GM12878 (cell line): ENCODE data around the gene TMEM38B. TPM values are rescaled to one million over a fixed set of nuclear protein-coding genes. Genes with fewer than 3 reads are reported as not detected.

Experiments used
- ATAC-seq: fragments of 200-7000 bp; cut with Tn5 transposase; 3 replicates; pipeline ENCODE4 v1.9.1; 2020; ENCODE audit warnings: mild to moderate bottlenecking, moderate library complexity
- BruUV-seq: library from RNA; stranded (reverse); fragments of 400-500 nt; replicated peaks from 2 replicates; lab custom pipeline; 2021; lab: Mats Ljungman, UMichigan
- CTCF ChIA-PET: fragments of 300-600 bp; sonication (Branson Sonifier 250); formaldehyde crosslinking; extraction: SDS; loops from one replicate; lab custom pipeline; 2021; ENCODE audit warnings: inconsistent platforms; lab: Yijun Ruan, JAX
- POLR2A ChIA-PET: fragments of 350-600 bp; formaldehyde crosslinking; extraction: SDS; loops from one replicate; lab custom pipeline; 2021; ENCODE audit warnings: inconsistent platforms; lab: Charles Lee
- RAD21 ChIA-PET: fragments of 300-600 bp; sonication (Branson Sonifier 250); formaldehyde crosslinking; loops from one replicate; lab custom pipeline; 2023; ENCODE audit warnings: antibody characterized with exemption; ENCODE audit not compliant: unreplicated experiment; lab: Charles Lee
- SMC1A ChIA-PET: fragments of 300-600 bp; sonication (Branson Sonifier 250); formaldehyde crosslinking; loops from one replicate; lab custom pipeline; 2023; ENCODE audit not compliant: unreplicated experiment, uncharacterized antibody; lab: Charles Lee
- DNase-seq: peaks from one replicate; pipeline ENCODE4 v3.0.0-alpha.2; 2011; ENCODE audit warnings: low read depth, low spot score
- FAIRE-seq: peaks from 3 replicates; lab custom pipeline; 2011; peaks lifted over from hg19 to GRCh38; lab: Jason Lieb, UNC
- H2AFZ ChIP-seq: 2 replicates; pipeline ENCODE4 v1.6.0; 2011; ENCODE audit warnings: low read depth, low read length, control low read depth; ENCODE audit not compliant: control insufficient read depth
- H3K27ac ChIP-seq: 2 replicates; pipeline ENCODE4 v1.5.1; 2011; ENCODE audit warnings: control low read depth; ENCODE audit not compliant: control insufficient read depth, insufficient read depth
- H3K27me3 ChIP-seq, 2 experiments: replicated peaks in 1 of 2; 2 replicates each; pipeline versions ENCODE4 v1.6.0 to v1.6.1; 2011; ENCODE audit warnings: low read length in 1 of 2; ENCODE audit not compliant: control insufficient read depth in 2 of 2, insufficient read depth in 2 of 2
- H3K36me3 ChIP-seq, 2 experiments: 2 replicates each; pipeline ENCODE4 v1.5.1; 2011; ENCODE audit warnings: low read length in 1 of 2; ENCODE audit not compliant: control insufficient read depth in 2 of 2, insufficient read depth in 2 of 2
- H3K4me1 ChIP-seq: 2 replicates; pipeline ENCODE4 v1.6.1; 2011; ENCODE audit warnings: mild to moderate bottlenecking, low read length, moderate library complexity, mixed read lengths; ENCODE audit not compliant: control insufficient read depth, insufficient read depth
- H3K4me2 ChIP-seq: 2 replicates; pipeline ENCODE4 v1.6.0; 2011; ENCODE audit warnings: control low read depth; ENCODE audit not compliant: control insufficient read depth, insufficient read depth
- H3K4me3 ChIP-seq: fragments of 200-600 bp; sonication (generic); 2 replicates; pipeline ENCODE4 v1.5.1; 2016
- H3K79me2 ChIP-seq: 2 replicates; pipeline ENCODE4 v1.6.0; 2011; ENCODE audit warnings: low read length; ENCODE audit not compliant: control insufficient read depth, insufficient read depth
- H3K9ac ChIP-seq: 2 replicates; pipeline ENCODE4 v1.8.0; 2011; ENCODE audit warnings: low read length, control low read depth, mixed read lengths; ENCODE audit not compliant: control insufficient read depth, insufficient read depth
- H3K9me3 ChIP-seq: replicated peaks from 3 replicates; pipeline ENCODE4 v1.5.1; 2011; ENCODE audit warnings: mild to moderate bottlenecking, low read length; ENCODE audit not compliant: control insufficient read depth, insufficient read depth
- H4K20me1 ChIP-seq: 2 replicates; pipeline ENCODE4 v1.6.0; 2011; ENCODE audit not compliant: control insufficient read depth, insufficient read depth
- ESRRA ChIP-seq: IDR thresholded peaks from 2 replicates; pipeline ENCODE4 v1.6.1; 2012; ENCODE audit warnings: mild to moderate bottlenecking, low read length, improper control_type of control experiment
- GABPA ChIP-seq: IDR thresholded peaks from 2 replicates; pipeline ENCODE4 v1.6.1; 2014; ENCODE audit warnings: antibody characterized with exemption, low read depth, mild to moderate bottlenecking, inconsistent platforms
- NFIC ChIP-seq: IDR thresholded peaks from 2 replicates; pipeline ENCODE4 v1.6.1; 2012; ENCODE audit warnings: low read depth, mild to moderate bottlenecking, inconsistent platforms, low read length, moderate library complexity
- PML ChIP-seq: IDR thresholded peaks from 2 replicates; pipeline ENCODE4 v1.6.1; 2012; ENCODE audit warnings: low read length, inconsistent platforms
- POLR2AphosphoS2 ChIP-seq: IDR thresholded peaks from 2 replicates; pipeline ENCODE4 v1.6.1; 2011; ENCODE audit warnings: low read depth, mild to moderate bottlenecking, low read length, improper control_type of control experiment, moderate library complexity
- SMAD1 ChIP-seq: fragments of 450-650 bp; IDR thresholded peaks from 2 replicates; pipeline ENCODE4 v1.6.1; 2018; ENCODE audit warnings: mild to moderate bottlenecking, low read depth; ENCODE audit not compliant: partially characterized antibody
- WGBS: methylation state at CpG from one replicate; pipeline ENCODE4 v1.1.6; 2016; ENCODE audit warnings: low lambda C conversion rate; ENCODE audit not compliant: insufficient replicate concordance, insufficient coverage; ENCODE audit errors: missing lambda C conversion rate; 5-methylcytosine and 5-hydroxymethylcytosine counted together
- in situ Hi-C: fragments of 300-500 bp; cut with MboI; formaldehyde crosslinking; loops from 9 replicates; pipeline ENCODE4 v1.14.3; 2018; ENCODE audit warnings: mixed read lengths
- intact Hi-C: fragments of 100-400 bp; cut with micrococcal nuclease; formaldehyde crosslinking; loops from one replicate; pipeline ENCODE4 v1.14.2; 2022; ENCODE audit not compliant: unreplicated experiment
- polyA plus RNA-seq, 11 experiments: library from polyadenylated mRNA; depleted of rRNA in 4 of 11; unstranded in 6 of 11; stranded (reverse) in 5 of 11; fragments of >200 nt; fragmentation: Nextera tagmentation in 4 of 11; fragmentation: Illumina TruSeq in 1 of 11; extraction: Ambion mirVana in 4 of 11; extraction: Trizol in 1 of 11; gene quantifications; 1 replicate in 1 of 11; 2 replicates in 10 of 11; pipeline versions ENCODE4 v1.2.1 to v1.2.3, GENCODE V29; 2011 to 2016; ENCODE audit warnings: inconsistent platforms in 2 of 11, missing spikeins in 2 of 11, low read depth in 1 of 11
- total RNA-seq, 4 experiments: library from RNA; depleted of rRNA in 3 of 4; stranded (reverse); fragments of >200 nt in 3 of 4; fragmentation: Illumina TruSeq in 1 of 4; extraction: Trizol in 1 of 4; gene quantifications; 2 replicates each; pipeline versions ENCODE4 v1.2.1 to v1.2.3, GENCODE V29; 2013 to 2021
- TF ChIP-seq, protein P1 (sequence below): fragments of 450-650 bp; IDR thresholded peaks from 2 replicates; pipeline ENCODE4 v1.6.1; 2016; ENCODE audit warnings: mild to moderate bottlenecking
- TF ChIP-seq, protein P2 (sequence below): IDR thresholded peaks from 2 replicates; pipeline ENCODE4 v1.6.1; 2011; ENCODE audit warnings: mild to moderate bottlenecking, low read depth, low read length, moderate library complexity; ENCODE audit not compliant: insufficient replicate concordance

The TMEM38B gene
- total and polyA plus RNA-seq, 10 of the 15 experiments (the other 5 are each of a cell fraction or from before 2014, with no cell fraction given) = 8.4 to 22.5 (median 12.7) TPM

DNA sequence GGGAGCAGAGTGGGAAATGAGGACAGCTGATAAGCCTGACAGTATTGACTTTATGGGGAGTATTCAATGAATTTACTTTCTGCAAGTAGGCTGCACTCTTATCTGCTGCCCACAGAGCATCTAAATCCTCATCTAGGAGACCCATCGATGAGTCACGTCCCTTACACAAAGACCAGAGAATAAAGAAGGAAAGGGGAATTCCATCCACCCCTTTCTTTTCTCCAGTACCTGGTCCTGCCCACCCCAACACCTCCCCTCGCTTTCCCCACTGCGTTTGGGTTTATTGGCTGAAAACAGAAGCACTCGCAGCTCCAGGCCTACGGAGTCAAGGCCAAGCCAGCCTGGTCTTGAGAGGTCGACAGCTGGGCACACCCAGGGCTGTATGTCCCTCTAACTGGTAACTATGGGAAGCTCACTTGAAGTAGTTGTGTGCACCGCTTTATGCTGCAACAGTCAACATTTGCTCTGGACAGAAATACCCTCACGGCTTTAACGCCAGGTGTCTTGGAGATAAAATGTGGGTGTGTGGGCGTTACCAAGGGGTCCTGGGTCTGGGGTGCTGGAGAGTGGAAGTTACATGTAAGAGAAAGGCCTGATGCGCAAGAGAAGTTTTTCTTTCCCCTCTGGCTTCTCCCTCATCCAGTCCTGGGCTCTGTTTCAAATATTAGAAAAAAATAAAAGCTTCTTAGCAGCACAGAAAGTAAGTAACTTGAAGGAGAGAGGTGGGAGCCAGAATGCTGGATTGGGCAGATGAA lies 46.6 kb upstream of the TMEM38B start:
- intact Hi-C loops = no loop called here
- ATAC-seq (no peak), FAIRE-seq (no peak), DNase-seq (no peak)
- ChIA-PET POLR2A (no interaction called here), RAD21 (no interaction called here), CTCF (interaction anchor here (0.8 to 1.4 kb wide), 2 partner anchors 10 to 12 kb away, joined by 3 to 6 read pairs; no protein-coding TSS in a partner anchor), SMC1A (interaction anchor here (1.1 kb wide), 1 partner anchor 20 kb away, joined by 3 read pairs; no protein-coding TSS in a partner anchor)
- H3K79me2 ChIP-seq = no peaks in the 10 kb centered on the region
- H3K4me2 ChIP-seq = no peak overlapping the region
- in situ Hi-C loops = no loop called here
- H3K27ac ChIP-seq = no peak overlapping the region
- BruUV-seq = no TSS peak
- TF ChIP-seq, protein P1, sequence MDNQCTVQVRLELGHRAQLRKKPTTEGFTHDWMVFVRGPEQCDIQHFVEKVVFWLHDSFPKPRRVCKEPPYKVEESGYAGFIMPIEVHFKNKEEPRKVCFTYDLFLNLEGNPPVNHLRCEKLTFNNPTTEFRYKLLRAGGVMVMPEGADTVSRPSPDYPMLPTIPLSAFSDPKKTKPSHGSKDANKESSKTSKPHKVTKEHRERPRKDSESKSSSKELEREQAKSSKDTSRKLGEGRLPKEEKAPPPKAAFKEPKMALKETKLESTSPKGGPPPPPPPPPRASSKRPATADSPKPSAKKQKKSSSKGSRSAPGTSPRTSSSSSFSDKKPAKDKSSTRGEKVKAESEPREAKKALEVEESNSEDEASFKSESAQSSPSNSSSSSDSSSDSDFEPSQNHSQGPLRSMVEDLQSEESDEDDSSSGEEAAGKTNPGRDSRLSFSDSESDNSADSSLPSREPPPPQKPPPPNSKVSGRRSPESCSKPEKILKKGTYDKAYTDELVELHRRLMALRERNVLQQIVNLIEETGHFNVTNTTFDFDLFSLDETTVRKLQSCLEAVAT = no peak
- TF ChIP-seq POLR2AphosphoS2 (no peak), NFIC (no peak), PML (no peak), SMAD1 (no peak), ESRRA (no peak), GABPA (no peak)
- TF ChIP-seq, protein P2, sequence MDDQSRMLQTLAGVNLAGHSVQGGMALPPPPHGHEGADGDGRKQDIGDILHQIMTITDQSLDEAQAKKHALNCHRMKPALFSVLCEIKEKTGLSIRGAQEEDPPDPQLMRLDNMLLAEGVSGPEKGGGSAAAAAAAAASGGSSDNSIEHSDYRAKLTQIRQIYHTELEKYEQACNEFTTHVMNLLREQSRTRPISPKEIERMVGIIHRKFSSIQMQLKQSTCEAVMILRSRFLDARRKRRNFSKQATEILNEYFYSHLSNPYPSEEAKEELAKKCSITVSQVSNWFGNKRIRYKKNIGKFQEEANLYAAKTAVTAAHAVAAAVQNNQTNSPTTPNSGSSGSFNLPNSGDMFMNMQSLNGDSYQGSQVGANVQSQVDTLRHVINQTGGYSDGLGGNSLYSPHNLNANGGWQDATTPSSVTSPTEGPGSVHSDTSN = no peak
- H3K9me3 ChIP-seq = no peaks in the 10 kb centered on the region
- WGBS = 88% methylated on average over 12 of the region's 12 CpGs
- H3K4me3 ChIP-seq = no peak overlapping the region
- H3K27me3 ChIP-seq = no peaks in the 10 kb centered on the region
- H3K36me3 ChIP-seq = no peaks in the 10 kb centered on the region
- H3K4me1 ChIP-seq = no peaks in the 10 kb centered on the region
- no peak overlapping the region for H3K9ac ChIP-seq
- H2AFZ ChIP-seq = no peak overlapping the region
- no peaks in the 10 kb centered on the region for H4K20me1 ChIP-seq
